Epithelial cell of esophagus (primary cell): ENCODE data around the gene NOL4.

Experiments
- DNase-seq: peaks from one replicate; pipeline ENCODE4 v3.0.0; 2010; ENCODE audit warnings: low read depth
- H3K4me3 ChIP-seq: 2 replicates; pipeline ENCODE4 v1.5.1; 2011; ENCODE audit warnings: mild to moderate bottlenecking, low read length, control low read depth
- CTCF ChIP-seq: IDR thresholded peaks from 2 replicates; pipeline ENCODE4 v1.5.1; 2011; ENCODE audit warnings: low read depth, mild to moderate bottlenecking, low read length, control low read depth, inconsistent platforms; ENCODE audit not compliant: insufficient read depth; ENCODE audit errors: missing control alignments

The NOL4 gene

GRCh38 chr18:34219651-34220050 lies 5.1 kb downstream of the NOL4 start:
- no peak for TF ChIP-seq CTCF
- no peak overlapping the region for H3K4me3 ChIP-seq
- no peak for DNase-seq

- DNase-seq, result no peak
- no peak for TF ChIP-seq CTCF
- no peak overlapping the region for H3K4me3 ChIP-seq
These were observed 12.2 kb downstream of the NOL4 start for GRCh38 chr18:34212511-34212910.

- no peak overlapping the region for H3K4me3 ChIP-seq
- no peak for TF ChIP-seq CTCF
- DNase-seq, result no peak
These were observed 17.3 kb downstream of the NOL4 start for GRCh38 chr18:34207344-34207851.

- H3K4me3 ChIP-seq, result no peak overlapping the region
- no peak for TF ChIP-seq CTCF
- DNase-seq, result no peak
These were observed 20.8 kb downstream of the NOL4 start for GRCh38 chr18:34203866-34204265.

GRCh38 chr18:34196256-34196655 lies 28.5 kb downstream of the NOL4 start:
- no peak for TF ChIP-seq CTCF
- no peak for DNase-seq
- H3K4me3 ChIP-seq, result no peak overlapping the region

GRCh38 chr18:34194239-34194638 lies 30.5 kb downstream of the NOL4 start:
- no peak for TF ChIP-seq CTCF
- H3K4me3 ChIP-seq, result no peak overlapping the region
- no peak for DNase-seq

GRCh38 chr18:34189656-34190435 lies 34.9 kb downstream of the NOL4 start:
- no peak for TF ChIP-seq CTCF
- DNase-seq, result no peak
- H3K4me3 ChIP-seq, result no peak overlapping the region
